ENCODE measurements around the gene MADD. TPM values are rescaled to one million over a fixed set of nuclear protein-coding genes. Genes with fewer than 3 reads are reported as not detected.

Gene MADD
- total and polyA plus RNA-seq, 8 donors = 13.6 to 131 (median 42.6) TPM

- Histone ChIP-seq H3K4me1 (peaks cover 0 to 5% (median 0%) of the 10 kb centered on the region in 4 donors), H3K9me3 (no peaks in the 10 kb centered on the region), H3K27me3 (no peaks in the 10 kb centered on the region), H3K27ac (no peak overlapping the region), H3K36me3 (peaks cover 0 to 6% (median 0%) of the 10 kb centered on the region in 4 donors), H3K4me3 (no peak overlapping the region)
- TF ChIP-seq EP300 (IDR thresholded peaks at IDR 0.05) = no peak
- no peak for TF ChIP-seq POLR2AphosphoS5 (IDR thresholded peaks at IDR 0.05)
- TF ChIP-seq POLR2A (IDR thresholded peaks at IDR 0.05) = no peak
- TF ChIP-seq, protein P1, sequence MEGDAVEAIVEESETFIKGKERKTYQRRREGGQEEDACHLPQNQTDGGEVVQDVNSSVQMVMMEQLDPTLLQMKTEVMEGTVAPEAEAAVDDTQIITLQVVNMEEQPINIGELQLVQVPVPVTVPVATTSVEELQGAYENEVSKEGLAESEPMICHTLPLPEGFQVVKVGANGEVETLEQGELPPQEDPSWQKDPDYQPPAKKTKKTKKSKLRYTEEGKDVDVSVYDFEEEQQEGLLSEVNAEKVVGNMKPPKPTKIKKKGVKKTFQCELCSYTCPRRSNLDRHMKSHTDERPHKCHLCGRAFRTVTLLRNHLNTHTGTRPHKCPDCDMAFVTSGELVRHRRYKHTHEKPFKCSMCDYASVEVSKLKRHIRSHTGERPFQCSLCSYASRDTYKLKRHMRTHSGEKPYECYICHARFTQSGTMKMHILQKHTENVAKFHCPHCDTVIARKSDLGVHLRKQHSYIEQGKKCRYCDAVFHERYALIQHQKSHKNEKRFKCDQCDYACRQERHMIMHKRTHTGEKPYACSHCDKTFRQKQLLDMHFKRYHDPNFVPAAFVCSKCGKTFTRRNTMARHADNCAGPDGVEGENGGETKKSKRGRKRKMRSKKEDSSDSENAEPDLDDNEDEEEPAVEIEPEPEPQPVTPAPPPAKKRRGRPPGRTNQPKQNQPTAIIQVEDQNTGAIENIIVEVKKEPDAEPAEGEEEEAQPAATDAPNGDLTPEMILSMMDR (IDR thresholded peaks at IDR 0.05) = no peak
- 78 to 88% (median 85%) methylated on average over 13 of the region's 13 CpGs for WGBS, 5 donors
- DNase-seq = no peak
- intact Hi-C loops (cut with DNase I; ENCODE audit: low total_unique reads) = no loop called here
These were observed 91.5 kb downstream of the MADD start for GRCh38 chr11:47361419-47361818.

DNA sequence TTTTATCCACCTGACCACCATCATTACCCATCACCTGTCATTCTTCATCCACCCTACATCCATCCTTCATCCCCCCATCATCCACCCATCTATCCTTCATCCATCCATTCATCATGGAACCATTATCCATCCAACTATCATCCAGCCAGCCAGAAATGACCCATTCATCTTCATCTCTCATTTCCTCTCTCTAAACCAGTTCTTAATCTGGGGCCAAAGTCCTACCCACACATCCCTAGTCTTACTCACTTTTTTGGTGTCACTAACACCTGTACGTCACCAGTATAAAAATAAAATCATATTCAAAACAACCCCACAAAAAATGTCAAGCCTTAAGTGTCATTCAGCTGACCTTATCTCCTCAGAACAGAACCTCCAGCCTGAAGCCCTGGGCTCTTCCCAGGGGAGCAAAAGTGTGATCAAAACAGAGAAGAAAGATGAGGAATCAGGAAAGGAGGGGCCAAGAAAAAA, 96.1 kb downstream of the MADD start:
- TF ChIP-seq POLR2A (IDR thresholded peaks at IDR 0.05) = no peak
- no peak for TF ChIP-seq EP300 (IDR thresholded peaks at IDR 0.05)
- no peak for TF ChIP-seq POLR2AphosphoS5 (IDR thresholded peaks at IDR 0.05)
- TF ChIP-seq, protein P1 (IDR thresholded peaks at IDR 0.05) = no peak
- Histone ChIP-seq H3K27me3 (no peaks in the 10 kb centered on the region), H3K4me3 (no peak overlapping the region), H3K9me3 (no peaks in the 10 kb centered on the region), H3K4me1 (peaks cover 0 to 5% (median 0%) of the 10 kb centered on the region in 4 donors), H3K27ac (no peak overlapping the region), H3K36me3 (no peaks in the 10 kb centered on the region)
- DNase-seq = no peak
- 59 to 92% (median 69%) methylated on average over 1 of the region's 1 CpG for WGBS, 5 donors
- intact Hi-C loops (cut with DNase I; ENCODE audit: low total_unique reads) = no loop called here

GRCh38 chr11:47369676-47370075, 99.7 kb downstream of the MADD start:
- H3K4me1 ChIP-seq = peaks cover 0 to 12% (median 0%) of the 10 kb centered on the region in 4 donors
- no peak overlapping the region for H3K4me3 ChIP-seq
- no peaks in the 10 kb centered on the region for H3K27me3 ChIP-seq
- peaks cover 0 to 10% (median 0%) of the 10 kb centered on the region in 4 donors for H3K36me3 ChIP-seq
- H3K9me3 ChIP-seq = no peaks in the 10 kb centered on the region
- no peak overlapping the region for H3K27ac ChIP-seq
- intact Hi-C loops (cut with DNase I; ENCODE audit: low total_unique reads) = loop anchor here (10.0 kb wide), 1 partner anchor 75 kb away; the partner anchor contains the start of gene RAPSN
- WGBS, 5 donors = 32 to 52% (median 49%) methylated on average over 3 of the region's 3 CpGs
- TF ChIP-seq POLR2AphosphoS5 (IDR thresholded peaks at IDR 0.05) = no peak
- TF ChIP-seq POLR2A (IDR thresholded peaks at IDR 0.05) = no peak
- no peak for DNase-seq

- Histone ChIP-seq H3K27ac (no peak overlapping the region), H3K27me3 (no peaks in the 10 kb centered on the region), H3K4me3 (no peak overlapping the region), H3K9me3 (no peaks in the 10 kb centered on the region), H3K36me3 (peaks cover 0 to 15% (median 0%) of the 10 kb centered on the region in 4 donors), H3K4me1 (peaks cover 0 to 16% (median 0%) of the 10 kb centered on the region in 4 donors)
- TF ChIP-seq POLR2AphosphoS5 (IDR thresholded peaks at IDR 0.05) (no peak), POLR2A (IDR thresholded peaks at IDR 0.05) (no peak), EP300 (IDR thresholded peaks at IDR 0.05) (no peak)
- TF ChIP-seq, protein P1 (IDR thresholded peaks at IDR 0.05) = no peak
- 69 to 87% (median 82%) methylated on average over 7 of the region's 7 CpGs for WGBS, 5 donors
- intact Hi-C loops (cut with DNase I; ENCODE audit: low total_unique reads) = loop anchor here (10.0 kb wide), 1 partner anchor 72 kb away; the partner anchor contains the start of gene RAPSN
- DNase-seq = no peak
These were observed 102.5 kb downstream of the MADD start for GRCh38 chr11:47372422-47372821.

Data from stomach (tissue), 9 donors.